ENCODE data around the gene LRRC7. TPM values are rescaled to one million over a fixed set of nuclear protein-coding genes. Genes with fewer than 3 reads are reported as not detected.

LRRC7 gene
- total RNA-seq, 3 donors from 2014 or later (not counting 1 experiment from before 2014, with no cell fraction given), result not detected

DNA sequence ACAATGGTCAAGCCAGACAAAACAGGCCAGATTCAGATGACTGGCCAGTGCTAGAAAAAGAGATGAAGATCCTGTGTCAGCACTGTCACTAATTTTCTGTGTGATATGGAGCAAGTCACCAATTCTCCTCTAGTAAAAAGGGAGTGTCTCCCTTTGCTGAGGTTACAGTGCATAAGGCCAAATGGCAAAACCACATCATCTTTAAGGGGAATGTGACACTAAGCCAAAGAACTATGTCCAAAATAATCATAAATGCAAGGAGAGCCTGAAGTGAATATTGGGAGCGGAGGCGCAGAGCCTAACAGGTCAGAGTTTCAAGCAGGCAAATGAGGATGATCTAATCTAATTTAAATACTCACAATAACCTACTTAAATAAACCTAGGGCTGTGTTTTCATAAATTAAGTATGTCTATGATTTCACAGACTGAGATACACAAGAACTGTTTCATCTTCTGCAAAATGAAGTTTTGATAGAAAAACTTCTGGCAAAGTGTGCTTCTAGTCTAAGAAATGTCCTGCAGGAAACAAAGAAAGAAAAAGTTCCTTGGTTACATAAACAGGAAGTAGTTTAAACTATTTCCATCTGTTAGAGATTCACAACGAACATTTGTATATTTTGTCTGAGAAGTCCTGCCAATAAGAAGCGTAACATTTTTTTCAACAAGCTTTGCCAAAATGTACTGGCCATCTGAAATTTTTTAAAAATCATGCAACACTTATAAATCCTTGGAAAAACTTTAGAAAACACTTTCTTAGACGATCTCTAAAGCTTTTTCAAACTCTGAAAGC lies 347.4 kb downstream of the LRRC7 start:
- no peaks in the 10 kb centered on the region for H3K36me3 ChIP-seq (ENCODE audit: control insufficient read depth, insufficient read depth, low read length)
- intact Hi-C loops (cut with micrococcal nuclease), result no loop called here
- Mint-ChIP-seq H3K36me3 (no peaks in the 10 kb centered on the region), H3K9me3 (peaks cover 2 to 5% of the 10 kb centered on the region in 2 donors), H3K4me1 (no peaks in the 10 kb centered on the region), H3K4me3 (no peak overlapping the region), H3K27ac (no peak overlapping the region), H3K27me3 (ENCODE audit: low read depth in 2 of 2) (no peaks in the 10 kb centered on the region)
- H3K4me1 ChIP-seq (ENCODE audit: control insufficient read depth, insufficient read depth, low read length), result no peaks in the 10 kb centered on the region
- H3K27me3 ChIP-seq (ENCODE audit: control insufficient read depth, insufficient read depth, low read length), result no peaks in the 10 kb centered on the region
- DNase-seq (no peak), ATAC-seq (no peak)
- H3K27ac ChIP-seq (ENCODE audit: low read length), result no peak overlapping the region
- 65% methylated on average over 2 of the region's 5 CpGs for WGBS (ENCODE audit: insufficient coverage)
- H3K4me3 ChIP-seq (ENCODE audit: low read length), result no peak overlapping the region
- TF ChIP-seq, protein P1, sequence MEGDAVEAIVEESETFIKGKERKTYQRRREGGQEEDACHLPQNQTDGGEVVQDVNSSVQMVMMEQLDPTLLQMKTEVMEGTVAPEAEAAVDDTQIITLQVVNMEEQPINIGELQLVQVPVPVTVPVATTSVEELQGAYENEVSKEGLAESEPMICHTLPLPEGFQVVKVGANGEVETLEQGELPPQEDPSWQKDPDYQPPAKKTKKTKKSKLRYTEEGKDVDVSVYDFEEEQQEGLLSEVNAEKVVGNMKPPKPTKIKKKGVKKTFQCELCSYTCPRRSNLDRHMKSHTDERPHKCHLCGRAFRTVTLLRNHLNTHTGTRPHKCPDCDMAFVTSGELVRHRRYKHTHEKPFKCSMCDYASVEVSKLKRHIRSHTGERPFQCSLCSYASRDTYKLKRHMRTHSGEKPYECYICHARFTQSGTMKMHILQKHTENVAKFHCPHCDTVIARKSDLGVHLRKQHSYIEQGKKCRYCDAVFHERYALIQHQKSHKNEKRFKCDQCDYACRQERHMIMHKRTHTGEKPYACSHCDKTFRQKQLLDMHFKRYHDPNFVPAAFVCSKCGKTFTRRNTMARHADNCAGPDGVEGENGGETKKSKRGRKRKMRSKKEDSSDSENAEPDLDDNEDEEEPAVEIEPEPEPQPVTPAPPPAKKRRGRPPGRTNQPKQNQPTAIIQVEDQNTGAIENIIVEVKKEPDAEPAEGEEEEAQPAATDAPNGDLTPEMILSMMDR (IDR thresholded peaks at IDR 0.05), result no peak
- peaks cover 5% of the 10 kb centered on the region for H3K9me3 ChIP-seq (ENCODE audit: control insufficient read depth, insufficient read depth, low read length)

DNA sequence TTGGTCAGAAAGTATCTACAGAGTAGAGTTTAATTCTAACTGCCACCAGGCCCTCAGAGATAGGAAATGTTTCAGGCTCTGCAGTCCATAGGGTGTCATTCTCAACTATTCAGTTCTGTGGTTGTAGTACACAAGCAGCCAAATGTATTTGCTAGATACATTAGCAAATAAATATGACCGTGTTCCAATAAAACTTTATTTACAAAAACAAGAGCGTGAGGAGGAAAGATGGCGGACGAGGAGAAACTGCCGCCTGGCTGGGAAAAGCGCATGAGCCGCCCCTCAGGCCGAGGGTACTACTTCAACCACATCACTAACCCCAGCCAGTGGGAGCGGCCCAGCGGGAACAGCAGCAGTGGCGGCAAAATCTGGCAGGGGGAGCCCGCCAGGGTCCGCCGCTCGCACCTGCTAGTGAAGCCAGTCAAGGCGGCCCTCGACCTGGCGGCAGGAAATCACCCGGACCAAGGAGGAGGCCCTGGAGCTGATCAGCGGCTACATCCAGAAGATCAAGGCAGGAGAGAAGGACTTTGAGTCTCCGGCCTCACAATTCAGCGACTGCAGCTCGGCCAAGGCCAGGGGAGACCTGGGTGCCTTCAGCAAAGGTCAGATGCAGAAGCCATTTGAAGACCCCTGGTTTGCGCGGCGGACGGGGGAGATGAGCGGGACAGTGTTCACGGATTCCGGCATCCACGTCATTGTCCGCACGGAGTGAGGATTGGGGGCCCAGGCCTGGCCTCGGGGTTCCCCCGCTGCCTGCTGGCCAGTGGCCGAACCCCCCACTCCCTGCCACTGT lies 351.6 kb downstream of the LRRC7 start:
- Mint-ChIP-seq H3K36me3 (no peaks in the 10 kb centered on the region), H3K27ac (no peak overlapping the region), H3K4me1 (no peaks in the 10 kb centered on the region), H3K9me3 (peaks cover 7 to 12% of the 10 kb centered on the region in 2 donors), H3K27me3 (ENCODE audit: low read depth in 2 of 2) (no peaks in the 10 kb centered on the region), H3K4me3 (no peak overlapping the region)
- Histone ChIP-seq H3K27ac (ENCODE audit: low read length) (no peak overlapping the region), H3K9me3 (ENCODE audit: control insufficient read depth, insufficient read depth, low read length) (peaks cover 5% of the 10 kb centered on the region), H3K4me3 (ENCODE audit: low read length) (no peak overlapping the region), H3K36me3 (ENCODE audit: control insufficient read depth, insufficient read depth, low read length) (no peaks in the 10 kb centered on the region), H3K27me3 (ENCODE audit: control insufficient read depth, insufficient read depth, low read length) (no peaks in the 10 kb centered on the region), H3K4me1 (ENCODE audit: control insufficient read depth, insufficient read depth, low read length) (no peaks in the 10 kb centered on the region)
- no peak for ATAC-seq
- 95% methylated on average over 36 of the region's 36 CpGs for WGBS (ENCODE audit: insufficient coverage)
- TF ChIP-seq, protein P1 (IDR thresholded peaks at IDR 0.05), result no peak
- intact Hi-C loops (cut with micrococcal nuclease), result no loop called here
- no peak for DNase-seq

DNA sequence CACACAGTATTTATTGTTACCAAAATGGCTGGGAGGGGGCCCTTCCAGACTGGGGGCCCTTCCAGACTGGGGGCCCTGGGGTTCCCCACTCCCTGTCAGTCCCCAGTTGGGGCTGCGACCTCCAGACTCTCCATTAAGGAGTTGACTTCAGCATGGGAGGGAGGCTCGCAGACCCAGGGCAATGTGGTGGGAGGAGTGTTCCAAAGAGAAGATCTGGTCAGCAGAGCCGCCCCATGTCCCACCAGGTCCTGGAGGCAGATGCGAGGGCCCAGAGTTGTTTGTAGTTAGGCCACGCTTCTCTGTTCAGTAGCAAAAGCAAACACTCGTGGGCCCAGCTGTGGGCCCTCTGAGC lies 352.2 kb downstream of the LRRC7 start:
- no peaks in the 10 kb centered on the region for H3K4me1 Mint-ChIP-seq
- no peak overlapping the region for H3K27ac Mint-ChIP-seq
- H3K36me3 Mint-ChIP-seq, result no peaks in the 10 kb centered on the region
- Histone ChIP-seq H3K4me3 (ENCODE audit: low read length) (no peak overlapping the region), H3K9me3 (ENCODE audit: control insufficient read depth, insufficient read depth, low read length) (peaks cover 5% of the 10 kb centered on the region), H3K27me3 (ENCODE audit: control insufficient read depth, insufficient read depth, low read length) (no peaks in the 10 kb centered on the region), H3K27ac (ENCODE audit: low read length) (no peak overlapping the region), H3K4me1 (ENCODE audit: control insufficient read depth, insufficient read depth, low read length) (no peaks in the 10 kb centered on the region), H3K36me3 (ENCODE audit: control insufficient read depth, insufficient read depth, low read length) (no peaks in the 10 kb centered on the region)
- no peak overlapping the region for H3K4me3 Mint-ChIP-seq
- ATAC-seq (no peak), DNase-seq (no peak)
- 92% methylated on average over 6 of the region's 6 CpGs for WGBS (ENCODE audit: insufficient coverage)
- peaks cover 7 to 11% of the 10 kb centered on the region in 2 donors for H3K9me3 Mint-ChIP-seq
- TF ChIP-seq, protein P1 (IDR thresholded peaks at IDR 0.05), result no peak
- intact Hi-C loops (cut with micrococcal nuclease), result no loop called here
- no peaks in the 10 kb centered on the region for H3K27me3 Mint-ChIP-seq (ENCODE audit: low read depth in 2 of 2)

All from natural killer cell (primary cell).